Activated naive CD8-positive, alpha-beta T cell treated with anti-CD3 and anti-CD28 coated beads, Interleukin-2, amount 50 U/mL, for 24 hours (primary cell): ENCODE data around the gene CYTH1.

Source experiments
- ATAC-seq: fragments of 150-1000 bp; cut with Tn5 transposase; one replicate; pipeline ENCODE4 v1.10.0; 2021
- DNase-seq: peaks from one replicate; pipeline ENCODE4 v3.0.0; 2021
- H3K27ac Mint-ChIP-seq: one replicate; pipeline ENCODE4 v1.8.0; 2021; ENCODE audit warnings: mild to moderate bottlenecking, mixed read lengths
- H3K27me3 Mint-ChIP-seq: one replicate; pipeline ENCODE4 v1.8.0; 2021; ENCODE audit warnings: mixed read lengths
- H3K36me3 Mint-ChIP-seq: one replicate; pipeline ENCODE4 v1.8.0; 2021; ENCODE audit warnings: low read depth, mixed read lengths
- H3K4me1 Mint-ChIP-seq: one replicate; pipeline ENCODE4 v1.8.0; 2021; ENCODE audit warnings: mixed read lengths
- H3K4me3 Mint-ChIP-seq: one replicate; pipeline ENCODE4 v1.8.0; 2021; ENCODE audit warnings: mild to moderate bottlenecking, moderate library complexity, mixed read lengths
- H3K9me3 Mint-ChIP-seq: one replicate; pipeline ENCODE4 v1.8.0; 2021; ENCODE audit warnings: mixed read lengths

Gene CYTH1

GRCh38 chr17:78797691-78798585 lies 15.9 kb upstream of the CYTH1 start:
- Mint-ChIP-seq H3K36me3 (peaks cover 62% of the 10 kb centered on the region), H3K4me3 (no peak overlapping the region), H3K4me1 (peaks cover 38% of the 10 kb centered on the region), H3K27me3 (no peaks in the 10 kb centered on the region), H3K9me3 (no peaks in the 10 kb centered on the region), H3K27ac (peak overlapping the region; percentile 63)
- ATAC-seq = no peak
- DNase-seq = no peak

GRCh38 chr17:78797213-78797612 lies 15.1 kb upstream of the CYTH1 start:
- H3K4me1 Mint-ChIP-seq = peaks cover 39% of the 10 kb centered on the region

GRCh38 chr17:78796517-78796900 lies 14.4 kb upstream of the CYTH1 start:
- H3K9me3 Mint-ChIP-seq = no peaks in the 10 kb centered on the region
- ATAC-seq (no peak), DNase-seq (no peak)
- H3K27me3 Mint-ChIP-seq = no peaks in the 10 kb centered on the region
- H3K4me3 Mint-ChIP-seq = no peak overlapping the region
- H3K4me1 Mint-ChIP-seq = peaks cover 45% of the 10 kb centered on the region
- H3K27ac Mint-ChIP-seq = no peak overlapping the region
- peaks cover 62% of the 10 kb centered on the region for H3K36me3 Mint-ChIP-seq

More at GRCh38 chr17:78797213-78797612, 15.1 kb upstream of the CYTH1 start:
- DNase-seq (no peak), ATAC-seq (no peak)
- Mint-ChIP-seq H3K4me3 (no peak overlapping the region), H3K36me3 (peaks cover 57% of the 10 kb centered on the region), H3K27me3 (no peaks in the 10 kb centered on the region), H3K9me3 (no peaks in the 10 kb centered on the region), H3K27ac (no peak overlapping the region)

- H3K4me3 Mint-ChIP-seq = no peak overlapping the region
- H3K27ac Mint-ChIP-seq = no peak overlapping the region
- ATAC-seq (no peak), DNase-seq (no peak)
- no peaks in the 10 kb centered on the region for H3K9me3 Mint-ChIP-seq
- peaks cover 46% of the 10 kb centered on the region for H3K4me1 Mint-ChIP-seq
- H3K36me3 Mint-ChIP-seq = peaks cover 65% of the 10 kb centered on the region
- no peaks in the 10 kb centered on the region for H3K27me3 Mint-ChIP-seq
These were observed 13.9 kb upstream of the CYTH1 start for GRCh38 chr17:78795861-78796516.

- peaks cover 46% of the 10 kb centered on the region for H3K4me1 Mint-ChIP-seq
- no peaks in the 10 kb centered on the region for H3K9me3 Mint-ChIP-seq
These were observed 13.0 kb upstream of the CYTH1 start for GRCh38 chr17:78794864-78795640.

GRCh38 chr17:78794399-78794798 lies 12.3 kb upstream of the CYTH1 start:
- no peaks in the 10 kb centered on the region for H3K27me3 Mint-ChIP-seq
- DNase-seq = no peak
- no peaks in the 10 kb centered on the region for H3K9me3 Mint-ChIP-seq
- no peak overlapping the region for H3K4me3 Mint-ChIP-seq
- no peak for ATAC-seq
- peaks cover 65% of the 10 kb centered on the region for H3K36me3 Mint-ChIP-seq
- no peak overlapping the region for H3K27ac Mint-ChIP-seq
- peaks cover 48% of the 10 kb centered on the region for H3K4me1 Mint-ChIP-seq

More at GRCh38 chr17:78794864-78795640, 13.0 kb upstream of the CYTH1 start:
- DNase-seq (no peak), ATAC-seq (no peak)
- Mint-ChIP-seq H3K27ac (no peak overlapping the region), H3K36me3 (peaks cover 65% of the 10 kb centered on the region), H3K4me3 (no peak overlapping the region), H3K27me3 (no peaks in the 10 kb centered on the region)

- H3K27me3 Mint-ChIP-seq = no peaks in the 10 kb centered on the region
- H3K36me3 Mint-ChIP-seq = peaks cover 60% of the 10 kb centered on the region
- DNase-seq = no peak
- H3K4me1 Mint-ChIP-seq = peaks cover 48% of the 10 kb centered on the region
- H3K27ac Mint-ChIP-seq = peak overlapping the region; percentile 6
- no peaks in the 10 kb centered on the region for H3K9me3 Mint-ChIP-seq
- no peak overlapping the region for H3K4me3 Mint-ChIP-seq
- no peak for ATAC-seq
These were observed 11.9 kb upstream of the CYTH1 start for GRCh38 chr17:78793968-78794367.

- H3K27me3 Mint-ChIP-seq = no peaks in the 10 kb centered on the region
- ATAC-seq (no peak), DNase-seq (no peak)
- H3K4me3 Mint-ChIP-seq = no peak overlapping the region
- H3K27ac Mint-ChIP-seq = no peak overlapping the region
- peaks cover 56% of the 10 kb centered on the region for H3K36me3 Mint-ChIP-seq
- no peaks in the 10 kb centered on the region for H3K9me3 Mint-ChIP-seq
- peaks cover 43% of the 10 kb centered on the region for H3K4me1 Mint-ChIP-seq
These were observed 11.3 kb upstream of the CYTH1 start for GRCh38 chr17:78793415-78793814.

GRCh38 chr17:78791840-78792709 lies 10.0 kb upstream of the CYTH1 start:
- ATAC-seq (no peak), DNase-seq (no peak)
- Mint-ChIP-seq H3K36me3 (peaks cover 53% of the 10 kb centered on the region), H3K27me3 (no peaks in the 10 kb centered on the region), H3K27ac (peak overlapping the region; percentile 7), H3K9me3 (no peaks in the 10 kb centered on the region), H3K4me3 (no peak overlapping the region), H3K4me1 (peaks cover 43% of the 10 kb centered on the region)

- H3K9me3 Mint-ChIP-seq = no peaks in the 10 kb centered on the region
- H3K4me3 Mint-ChIP-seq = no peak overlapping the region
- DNase-seq (no peak), ATAC-seq (no peak)
- peak overlapping the region; percentile 87 for H3K27ac Mint-ChIP-seq
- H3K27me3 Mint-ChIP-seq = no peaks in the 10 kb centered on the region
- peaks cover 46% of the 10 kb centered on the region for H3K4me1 Mint-ChIP-seq
- H3K36me3 Mint-ChIP-seq = peaks cover 38% of the 10 kb centered on the region
These were observed 8.5 kb upstream of the CYTH1 start for GRCh38 chr17:78790552-78790951.

GRCh38 chr17:78789663-78790181 lies 7.6 kb upstream of the CYTH1 start:
- DNase-seq (no peak), ATAC-seq (no peak)
- Mint-ChIP-seq H3K27me3 (no peaks in the 10 kb centered on the region), H3K36me3 (peaks cover 35% of the 10 kb centered on the region), H3K4me1 (peaks cover 55% of the 10 kb centered on the region), H3K4me3 (no peak overlapping the region), H3K27ac (peak overlapping the region; percentile 87), H3K9me3 (no peaks in the 10 kb centered on the region)

- no peaks in the 10 kb centered on the region for H3K27me3 Mint-ChIP-seq
- peaks cover 52% of the 10 kb centered on the region for H3K4me1 Mint-ChIP-seq
- no peak overlapping the region for H3K4me3 Mint-ChIP-seq
- peak overlapping the region; percentile 87 for H3K27ac Mint-ChIP-seq
- ATAC-seq = no peak
- no peak for DNase-seq
- no peaks in the 10 kb centered on the region for H3K9me3 Mint-ChIP-seq
- peaks cover 31% of the 10 kb centered on the region for H3K36me3 Mint-ChIP-seq
These were observed 7.1 kb upstream of the CYTH1 start for GRCh38 chr17:78789149-78789662.

- H3K36me3 Mint-ChIP-seq = peaks cover 23% of the 10 kb centered on the region
- ATAC-seq (no peak), DNase-seq (no peak)
- H3K9me3 Mint-ChIP-seq = no peaks in the 10 kb centered on the region
- peaks cover 55% of the 10 kb centered on the region for H3K4me1 Mint-ChIP-seq
- H3K27me3 Mint-ChIP-seq = no peaks in the 10 kb centered on the region
- no peak overlapping the region for H3K27ac Mint-ChIP-seq
- no peak overlapping the region for H3K4me3 Mint-ChIP-seq
These were observed 6.4 kb upstream of the CYTH1 start for GRCh38 chr17:78788451-78788850.
